Sigmoid colon (tissue), 7 donors: Measurements from ENCODE around the gene FMO2. TPM values are rescaled to one million over a fixed set of nuclear protein-coding genes. Genes with fewer than 3 reads are reported as not detected.

Experiments
- DNase-seq: peaks from one replicate; pipeline ENCODE4 v3.0.0-alpha.2; 2019
- H3K27ac ChIP-seq, 4 donors: fragments of 200-600 bp; sonication (generic); one replicate each; pipeline ENCODE4 v1.5.1; 2016 to 2019; ENCODE audit warnings: mild to moderate bottlenecking in 1 of 4
- H3K27me3 ChIP-seq, 3 donors: fragments of 200-600 bp; sonication (generic); one replicate each; pipeline ENCODE4 v1.5.1; 2019; ENCODE audit warnings: mild to moderate bottlenecking in 1 of 3
- H3K36me3 ChIP-seq, 4 donors: fragments of 200-600 bp; sonication (generic); one replicate each; pipeline ENCODE4 v1.5.1; 2016 to 2019
- H3K4me1 ChIP-seq, 4 donors: fragments of 200-600 bp; sonication (generic); one replicate each; pipeline ENCODE4 v1.5.1; 2017 to 2019
- H3K4me3 ChIP-seq, 4 donors: fragments of 200-600 bp; sonication (generic); one replicate each; pipeline ENCODE4 v1.5.1; 2017 to 2019; ENCODE audit warnings: mild to moderate bottlenecking in 2 of 4, moderate library complexity in 1 of 4
- H3K9me3 ChIP-seq, 4 donors: fragments of 200-600 bp in 3 of 4; sonication (generic) in 3 of 4; one replicate each; pipeline versions ENCODE4 v1.5.1 to v1.6.1; 2013 to 2019
- CTCF ChIP-seq, 4 experiments: fragments of 450-650 bp in 3 of 4; fragments of 200-600 bp in 1 of 4; IDR thresholded peaks; one replicate each; pipeline ENCODE4 v1.5.1; 2016 to 2019; ENCODE audit warnings: antibody characterized with exemption in 4 of 4, mild to moderate bottlenecking in 3 of 4, moderate library complexity in 2 of 4
- EP300 ChIP-seq, 4 donors: sonication (generic); formaldehyde crosslinking; IDR thresholded peaks; one replicate each; pipeline ENCODE4 v1.6.1; 2017; ENCODE audit warnings: antibody characterized with exemption in 4 of 4
- POLR2A ChIP-seq, 2 donors: fragments of 450-650 bp; IDR thresholded peaks; one replicate each; pipeline ENCODE4 v1.6.1; 2016; ENCODE audit warnings: antibody characterized with exemption in 2 of 2, mild to moderate bottlenecking in 2 of 2, moderate library complexity in 2 of 2
- POLR2AphosphoS5 ChIP-seq, 4 donors: sonication (generic); formaldehyde crosslinking; IDR thresholded peaks; one replicate each; pipeline ENCODE4 v1.6.1; 2017; ENCODE audit warnings: antibody characterized with exemption in 4 of 4
- WGBS, 2 donors: extraction: QIAGEN DNeasy Blood & Tissue Kit; methylation state at CpG; one replicate each; pipeline ENCODE4 v1.1.7; 2013; 5-methylcytosine and 5-hydroxymethylcytosine counted together
- intact Hi-C: fragments of 100-400 bp; cut with DNase I; formaldehyde crosslinking; loops from one replicate; pipeline ENCODE4 v1.15.1; 2023
- polyA plus RNA-seq, 3 donors: library from polyadenylated mRNA; stranded (reverse); fragments of 200-250 nt; gene quantifications; one replicate each; pipeline ENCODE4 v1.2.3, GENCODE V29; 2013
- total RNA-seq, 4 donors: library from RNA; depleted of rRNA; stranded (reverse); fragments of >200 nt; gene quantifications; one replicate each; pipeline ENCODE4 v1.1.0, GENCODE V29; 2016
- donor health status: healthy with polysubstance abuse.
- donor health status: Bipolar disorder and iron deficiency.
- donor health status: healthy.

The FMO2 gene
- total and polyA plus RNA-seq, 7 donors, result 0.23 to 35.1 (median 4.2) TPM

- no peak for DNase-seq
- Histone ChIP-seq H3K27ac (no peak overlapping the region), H3K36me3 (no peaks in the 10 kb centered on the region), H3K27me3 (no peaks in the 10 kb centered on the region), H3K4me1 (peaks cover 0 to 1% (median 0%) of the 10 kb centered on the region in 4 donors), H3K9me3 (no peaks in the 10 kb centered on the region), H3K4me3 (no peak overlapping the region)
- intact Hi-C loops, result no loop called here
- TF ChIP-seq POLR2A (IDR thresholded peaks at IDR 0.05), result no peak
- no peak for TF ChIP-seq EP300 (IDR thresholded peaks at IDR 0.05)
- TF ChIP-seq POLR2AphosphoS5 (IDR thresholded peaks at IDR 0.05), result no peak
- no peak for TF ChIP-seq CTCF (IDR thresholded peaks at IDR 0.05)
- WGBS, 2 donors, result 78 to 85% methylated on average over 12 of the region's 12 CpGs
Measured at GRCh38 chr1:171213559-171214454, 28.7 kb downstream of the FMO2 start.

GRCh38 chr1:171217658-171218443 lies 32.8 kb downstream of the FMO2 start:
- Histone ChIP-seq H3K4me3 (no peak overlapping the region), H3K27me3 (no peaks in the 10 kb centered on the region), H3K4me1 (peaks cover 0 to 10% (median 4%) of the 10 kb centered on the region in 4 donors), H3K36me3 (no peaks in the 10 kb centered on the region), H3K9me3 (no peaks in the 10 kb centered on the region), H3K27ac (no peak overlapping the region)
- DNase-seq, result no peak
- WGBS, 2 donors, result 87 to 90% methylated on average over 9 of the region's 9 CpGs
- intact Hi-C loops, result no loop called here
- no peak for TF ChIP-seq POLR2A (IDR thresholded peaks at IDR 0.05)
- TF ChIP-seq CTCF (IDR thresholded peaks at IDR 0.05), result no peak
- no peak for TF ChIP-seq POLR2AphosphoS5 (IDR thresholded peaks at IDR 0.05)
- no peak for TF ChIP-seq EP300 (IDR thresholded peaks at IDR 0.05)

- H3K36me3 ChIP-seq, result no peaks in the 10 kb centered on the region
- H3K4me1 ChIP-seq, result peaks cover 0 to 14% (median 5%) of the 10 kb centered on the region in 4 donors
- no peak for TF ChIP-seq EP300 (IDR thresholded peaks at IDR 0.05)
- TF ChIP-seq CTCF (IDR thresholded peaks at IDR 0.05), result no peak
- TF ChIP-seq POLR2A (IDR thresholded peaks at IDR 0.05), result no peak
- TF ChIP-seq POLR2AphosphoS5 (IDR thresholded peaks at IDR 0.05), result no peak
- no peak overlapping the region for H3K4me3 ChIP-seq
- peak overlapping the region in 1 of 4 donors; percentile 1 for H3K27ac ChIP-seq
- no peaks in the 10 kb centered on the region for H3K27me3 ChIP-seq
- DNase-seq, result no peak
- whole genome bisulfite sequencing, 2 donors, result 0 to 93% methylated on average over 1 of the region's 1 CpG
- intact Hi-C loops, result no loop called here
- H3K9me3 ChIP-seq, result no peaks in the 10 kb centered on the region
Measured at GRCh38 chr1:171218661-171219060, 33.6 kb downstream of the FMO2 start.

- H3K4me1 ChIP-seq, result peaks cover 0 to 14% (median 5%) of the 10 kb centered on the region in 4 donors
- TF ChIP-seq POLR2A (IDR thresholded peaks at IDR 0.05) (no peak), POLR2AphosphoS5 (IDR thresholded peaks at IDR 0.05) (no peak), EP300 (IDR thresholded peaks at IDR 0.05) (no peak), CTCF (IDR thresholded peaks at IDR 0.05) (no peak)
- H3K4me3 ChIP-seq, result no peak overlapping the region
- intact Hi-C loops, result no loop called here
- no peaks in the 10 kb centered on the region for H3K27me3 ChIP-seq
- no peak for DNase-seq
- peak overlapping the region in 2 of 4 donors; percentile 21 to 60 for H3K27ac ChIP-seq
- no peaks in the 10 kb centered on the region for H3K36me3 ChIP-seq
- whole genome bisulfite sequencing, 2 donors, result 84 to 90% methylated on average over 2 of the region's 2 CpGs
- H3K9me3 ChIP-seq, result no peaks in the 10 kb centered on the region
Measured at GRCh38 chr1:171219346-171220080, 34.4 kb downstream of the FMO2 start.
